GM18873 (cell line): Measurements from ENCODE around the gene CDK5RAP1.
"Not testable (repeated sequence)": the region's sequence is repeated elsewhere in the genome, so short reads cannot be mapped to it uniquely, and the experiment has no call there.

Experiments
- ATAC-seq: cut with Tn5 transposase; IDR thresholded peaks from one replicate; pipeline ENCODE4 v1.9.1; 2021; ENCODE audit warnings: mild to moderate bottlenecking, moderate library complexity, moderate number of reproducible peaks; ENCODE audit not compliant: unreplicated experiment, low FRiP score

The CDK5RAP1 gene

GRCh38 chr20:33401184-33401920, at the start of gene CDK5RAP1:
CDK5RAP1 (minus strand) TSS chr20:33401519; CDS start chr20:33397064, 4,455 bp downstream.
- ATAC-seq: no peak

GRCh38 chr20:33450867-33451266, 49.5 kb upstream of the CDK5RAP1 start:
- no peak for ATAC-seq

- no peak for ATAC-seq
Observed at GRCh38 chr20:33445881-33446625, 44.7 kb upstream of the CDK5RAP1 start.

GRCh38 chr20:33444797-33445560, 43.7 kb upstream of the CDK5RAP1 start:
- ATAC-seq: no peak

- no peak for ATAC-seq
Observed at GRCh38 chr20:33443512-33444239, 42.4 kb upstream of the CDK5RAP1 start, which contains the start of gene SNTA1. SNTA1 (minus strand) TSS chr20:33443763; CDS start chr20:33443620, 143 bp downstream.

- ATAC-seq: no peak
Observed at GRCh38 chr20:33443006-33443511, 41.7 kb upstream of the CDK5RAP1 start.

- no peak for ATAC-seq
Observed at GRCh38 chr20:33442136-33443005, 41.1 kb upstream of the CDK5RAP1 start.

- ATAC-seq: no peak
Observed at GRCh38 chr20:33441142-33441955, 40.0 kb upstream of the CDK5RAP1 start.

- ATAC-seq: not testable (repeated sequence)
Observed at GRCh38 chr20:33440562-33440961, 39.2 kb upstream of the CDK5RAP1 start.

- ATAC-seq: no peak
Observed at GRCh38 chr20:33438481-33438880, 37.2 kb upstream of the CDK5RAP1 start.

- no peak for ATAC-seq
Observed at GRCh38 chr20:33437141-33437911, 36.0 kb upstream of the CDK5RAP1 start.

- no peak for ATAC-seq
Observed at GRCh38 chr20:33434434-33434833, 33.1 kb upstream of the CDK5RAP1 start.

GRCh38 chr20:33433465-33434234, 32.3 kb upstream of the CDK5RAP1 start:
- no peak for ATAC-seq

GRCh38 chr20:33431797-33432381, 30.6 kb upstream of the CDK5RAP1 start:
- ATAC-seq: no peak

GRCh38 chr20:33423875-33424274, 22.6 kb upstream of the CDK5RAP1 start:
- ATAC-seq: not testable (repeated sequence)

- ATAC-seq: no peak
Observed at GRCh38 chr20:33423141-33423834, 22.0 kb upstream of the CDK5RAP1 start.
